HL-60 (cell line): ENCODE results near the gene HES5.

Experiments used
- DNase-seq, 2 experiments: peaks; one replicate each; pipeline ENCODE4 v3.0.0-alpha.2; 2010 to 2020; ENCODE audit warnings: low read depth in 1 of 2, low spot score in 1 of 2
- H3K27ac ChIP-seq: fragments of 250-450 bp; sonication (Bioruptor Pico); replicated peaks from 2 replicates; pipeline ENCODE4 v1.5.1; 2020; ENCODE audit warnings: mild to moderate bottlenecking, moderate library complexity
- H3K27me3 ChIP-seq: fragments of 250-450 bp; sonication (Bioruptor Pico); 2 replicates; pipeline ENCODE4 v1.5.1; 2021; ENCODE audit warnings: mild to moderate bottlenecking, moderate library complexity; ENCODE audit not compliant: insufficient read depth, poor library complexity, severe bottlenecking
- H3K4me3 ChIP-seq: replicated peaks from 2 replicates; pipeline ENCODE4 v1.5.1; 2011; ENCODE audit warnings: mild to moderate bottlenecking, control low read depth, low read length; ENCODE audit not compliant: insufficient read depth
- CTCF ChIP-seq: IDR thresholded peaks from one replicate; pipeline ENCODE4 v1.5.1; 2011; ENCODE audit warnings: low read length, control low read depth, inconsistent platforms; ENCODE audit not compliant: insufficient read depth
- GABPA ChIP-seq: IDR thresholded peaks from 2 replicates; pipeline ENCODE4 v1.6.1; 2012; ENCODE audit warnings: low read depth
- POLR2AphosphoS5 ChIP-seq: IDR thresholded peaks from 2 replicates; pipeline ENCODE4 v1.6.1; 2012; ENCODE audit warnings: low read depth
- SPI1 ChIP-seq: IDR thresholded peaks from 2 replicates; pipeline ENCODE4 v1.6.1; 2012; ENCODE audit warnings: low read depth, mild to moderate bottlenecking, borderline replicate concordance
- TF ChIP-seq, protein P1 (sequence below): IDR thresholded peaks from 2 replicates; pipeline ENCODE4 v1.6.1; 2012; ENCODE audit warnings: low read depth; ENCODE audit not compliant: insufficient replicate concordance

HES5 gene

DNA sequence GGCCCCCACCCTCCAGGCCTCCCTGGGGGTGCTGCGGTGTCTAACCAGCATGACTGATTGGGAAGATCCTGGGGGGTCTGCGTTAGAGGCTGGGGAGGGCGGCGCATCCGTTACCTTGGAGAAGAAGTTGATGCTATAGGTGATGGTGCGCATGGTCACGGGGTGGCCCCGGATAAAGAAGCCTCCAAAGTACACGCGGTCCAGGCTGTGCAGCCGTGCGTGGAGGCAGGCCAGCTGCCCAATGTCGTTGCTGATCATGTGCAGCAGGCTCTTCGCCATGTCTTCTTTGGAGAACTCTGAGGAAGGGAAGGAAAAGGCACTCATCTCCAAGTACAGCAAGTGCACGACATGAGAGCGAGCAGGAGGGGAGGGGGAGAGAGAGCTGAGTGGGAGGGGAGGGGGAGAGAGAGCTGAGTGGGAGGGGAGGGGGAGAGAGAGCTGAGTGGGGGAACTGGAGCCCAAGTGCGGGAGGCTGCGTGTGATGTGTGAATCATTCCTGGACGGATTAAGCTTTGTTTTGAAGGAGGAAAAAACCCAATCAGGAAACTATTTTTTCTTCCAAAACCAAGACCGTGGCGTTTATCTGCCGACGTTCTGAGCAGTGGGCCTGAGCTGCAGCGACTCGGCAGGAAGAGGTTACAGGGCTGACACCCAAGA, 10.9 kb downstream of the HES5 start:
- no peaks in the 10 kb centered on the region for H3K27me3 ChIP-seq
- no peak overlapping the region for H3K4me3 ChIP-seq
- H3K27ac ChIP-seq = no peak overlapping the region
- TF ChIP-seq CTCF = no peak
- no peak for TF ChIP-seq GABPA
- TF ChIP-seq SPI1 = no peak
- TF ChIP-seq, protein P1, sequence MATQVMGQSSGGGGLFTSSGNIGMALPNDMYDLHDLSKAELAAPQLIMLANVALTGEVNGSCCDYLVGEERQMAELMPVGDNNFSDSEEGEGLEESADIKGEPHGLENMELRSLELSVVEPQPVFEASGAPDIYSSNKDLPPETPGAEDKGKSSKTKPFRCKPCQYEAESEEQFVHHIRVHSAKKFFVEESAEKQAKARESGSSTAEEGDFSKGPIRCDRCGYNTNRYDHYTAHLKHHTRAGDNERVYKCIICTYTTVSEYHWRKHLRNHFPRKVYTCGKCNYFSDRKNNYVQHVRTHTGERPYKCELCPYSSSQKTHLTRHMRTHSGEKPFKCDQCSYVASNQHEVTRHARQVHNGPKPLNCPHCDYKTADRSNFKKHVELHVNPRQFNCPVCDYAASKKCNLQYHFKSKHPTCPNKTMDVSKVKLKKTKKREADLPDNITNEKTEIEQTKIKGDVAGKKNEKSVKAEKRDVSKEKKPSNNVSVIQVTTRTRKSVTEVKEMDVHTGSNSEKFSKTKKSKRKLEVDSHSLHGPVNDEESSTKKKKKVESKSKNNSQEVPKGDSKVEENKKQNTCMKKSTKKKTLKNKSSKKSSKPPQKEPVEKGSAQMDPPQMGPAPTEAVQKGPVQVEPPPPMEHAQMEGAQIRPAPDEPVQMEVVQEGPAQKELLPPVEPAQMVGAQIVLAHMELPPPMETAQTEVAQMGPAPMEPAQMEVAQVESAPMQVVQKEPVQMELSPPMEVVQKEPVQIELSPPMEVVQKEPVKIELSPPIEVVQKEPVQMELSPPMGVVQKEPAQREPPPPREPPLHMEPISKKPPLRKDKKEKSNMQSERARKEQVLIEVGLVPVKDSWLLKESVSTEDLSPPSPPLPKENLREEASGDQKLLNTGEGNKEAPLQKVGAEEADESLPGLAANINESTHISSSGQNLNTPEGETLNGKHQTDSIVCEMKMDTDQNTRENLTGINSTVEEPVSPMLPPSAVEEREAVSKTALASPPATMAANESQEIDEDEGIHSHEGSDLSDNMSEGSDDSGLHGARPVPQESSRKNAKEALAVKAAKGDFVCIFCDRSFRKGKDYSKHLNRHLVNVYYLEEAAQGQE = no peak
- no peak for TF ChIP-seq POLR2AphosphoS5
- no peak for DNase-seq

DNA sequence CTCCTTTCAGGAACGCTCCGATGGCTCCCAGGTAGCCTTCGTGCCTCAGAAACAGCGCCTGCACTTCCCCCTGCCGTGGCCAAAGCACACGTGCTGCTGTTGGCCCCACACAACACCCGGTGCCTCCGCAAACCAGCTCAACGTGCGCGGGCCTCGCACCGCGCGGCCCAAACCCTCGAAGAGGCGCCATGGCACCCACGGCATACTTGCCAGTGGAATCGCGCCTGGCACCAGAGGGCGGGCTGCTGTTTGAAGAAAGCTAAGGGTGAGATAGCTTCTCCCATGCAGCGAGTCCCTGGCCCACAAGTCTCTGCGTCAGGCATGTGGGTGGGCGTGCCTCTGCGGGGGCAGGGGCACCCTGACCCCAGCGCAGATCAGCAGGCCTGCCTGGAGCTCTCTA, 11.5 kb downstream of the HES5 start:
- Histone ChIP-seq H3K4me3 (no peak overlapping the region), H3K27ac (no peak overlapping the region)

GRCh38 chr1:2517966-2518365, 12.1 kb downstream of the HES5 start:
- Histone ChIP-seq H3K27me3 (no peaks in the 10 kb centered on the region), H3K27ac (no peak overlapping the region), H3K4me3 (no peak overlapping the region)
- DNase-seq = no peak
- TF ChIP-seq SPI1 = no peak
- no peak for TF ChIP-seq POLR2AphosphoS5
- TF ChIP-seq GABPA = no peak

More for the DNA sequence above, 11.5 kb downstream of the HES5 start:
- DNase-seq = no peak
- no peak for TF ChIP-seq SPI1
- TF ChIP-seq POLR2AphosphoS5 = no peak
- TF ChIP-seq CTCF = no peak
- TF ChIP-seq, protein P1 = no peak
- TF ChIP-seq GABPA = no peak
- H3K27me3 ChIP-seq = no peaks in the 10 kb centered on the region

DNA sequence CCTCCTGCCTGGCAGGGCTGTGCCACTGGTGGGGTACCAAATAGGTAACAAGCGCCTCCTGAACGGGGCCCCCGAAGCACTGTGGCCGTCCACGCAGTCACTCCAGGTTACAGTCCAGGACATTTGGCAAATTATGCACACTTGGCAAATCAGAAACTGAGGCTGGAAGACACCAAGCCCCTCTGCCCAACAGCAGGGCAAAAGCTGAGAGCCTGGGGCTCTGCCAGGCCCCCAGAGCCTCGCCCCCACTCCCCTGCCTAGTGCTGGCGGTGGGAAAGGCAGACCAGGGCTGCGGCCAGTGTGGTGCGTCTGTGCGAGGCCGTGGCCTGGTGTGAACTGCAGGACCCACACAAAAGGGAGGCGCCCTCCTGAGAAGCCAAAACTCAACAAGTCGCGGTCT, 13.1 kb downstream of the HES5 start:
- Histone ChIP-seq H3K4me3 (no peak overlapping the region), H3K27ac (no peak overlapping the region), H3K27me3 (no peaks in the 10 kb centered on the region)
- TF ChIP-seq SPI1 (no peak), POLR2AphosphoS5 (no peak), GABPA (no peak), CTCF (no peak)
- TF ChIP-seq, protein P1 = no peak
- no peak for DNase-seq
